Lung (tissue), 12 donors: ENCODE measurements around the gene CASKIN2. TPM values are rescaled to one million over a fixed set of nuclear protein-coding genes. Genes with fewer than 3 reads are reported as not detected.

Experiments
- ATAC-seq: fragments of 200-7000 bp; cut with Tn5 transposase; one replicate; pipeline ENCODE4 v1.9.1; 2020; ENCODE audit warnings: moderate number of reproducible peaks; ENCODE audit not compliant: insufficient read depth, low FRiP score
- DNase-seq, 3 donors: peaks; one replicate each; pipeline ENCODE4 v3.0.0-alpha.2; 2013 to 2017
- H3K27ac ChIP-seq, 2 donors: one replicate each; pipeline ENCODE4 v1.5.1; 2013; ENCODE audit warnings: mild to moderate bottlenecking in 2 of 2, moderate library complexity in 2 of 2, control low read depth in 1 of 2, inconsistent platforms in 1 of 2, low read depth in 1 of 2, low read length in 1 of 2
- H3K27me3 ChIP-seq, 3 donors: one replicate each; pipeline ENCODE4 v1.5.1; 2013; ENCODE audit warnings: low read length in 2 of 3; ENCODE audit not compliant: control insufficient read depth in 3 of 3, insufficient read depth in 3 of 3
- H3K36me3 ChIP-seq, 4 donors: one replicate each; pipeline ENCODE4 v1.5.1; 2013; ENCODE audit warnings: low read length in 4 of 4, mild to moderate bottlenecking in 1 of 4, moderate library complexity in 1 of 4; ENCODE audit not compliant: control insufficient read depth in 4 of 4, insufficient read depth in 4 of 4
- H3K4me1 ChIP-seq, 5 donors: one replicate each; pipeline ENCODE4 v1.5.1; 2013; ENCODE audit warnings: low read length in 5 of 5, mild to moderate bottlenecking in 2 of 5, moderate library complexity in 1 of 5; ENCODE audit not compliant: control insufficient read depth in 5 of 5, insufficient read depth in 5 of 5
- H3K4me3 ChIP-seq: one replicate; pipeline ENCODE4 v1.5.1; 2013; ENCODE audit warnings: mild to moderate bottlenecking, control low read depth, moderate library complexity
- H3K9ac ChIP-seq, 2 donors: one replicate each; pipeline ENCODE4 v1.5.1; 2013; ENCODE audit warnings: low read length in 2 of 2, control low read depth in 1 of 2; ENCODE audit not compliant: insufficient read depth in 1 of 2
- H3K9me3 ChIP-seq, 4 donors: one replicate each; pipeline ENCODE4 v1.5.1; 2013; ENCODE audit warnings: low read length in 3 of 4, mild to moderate bottlenecking in 1 of 4, moderate library complexity in 1 of 4; ENCODE audit not compliant: control insufficient read depth in 4 of 4, insufficient read depth in 3 of 4
- WGBS, 2 donors: extraction: QIAGEN DNeasy Blood & Tissue Kit; methylation state at CpG; one replicate each; pipeline ENCODE4 v1.1.7; 2013; 5-methylcytosine and 5-hydroxymethylcytosine counted together
- polyA plus RNA-seq, 2 donors: library from polyadenylated mRNA; stranded (reverse); fragments of 200-250 nt; gene quantifications; one replicate each; pipeline ENCODE4 v1.2.1, GENCODE V29; 2013
- total RNA-seq, 2 donors: library from RNA; depleted of rRNA in 1 of 2; stranded (reverse); fragments of >200 nt in 1 of 2; gene quantifications; one replicate each; pipeline ENCODE4 v1.2.1, GENCODE V29; 2014 to 2021
- TF ChIP-seq, protein P1 (sequence below): IDR thresholded peaks from 2 replicates; pipeline ENCODE4 v1.5.1; 2012; ENCODE audit warnings: mild to moderate bottlenecking; ENCODE audit errors: control extremely low read depth, extremely low read depth
- donor health status: control.
- donor health status: control.
- donor health status: Bipolar disorder and iron deficiency.
- donor health status: healthy.
- donor health status: DM: yes; HTN: yes; CAD: no.

CASKIN2 gene
- total and polyA plus RNA-seq, 4 donors = 22.3 to 81.5 (median 35.1) TPM

GRCh38 chr17:75517297-75517865, 2.0 kb upstream of the CASKIN2 start:
- no peak for DNase-seq
- peaks cover 0 to 3% (median 0%) of the 10 kb centered on the region in 4 donors for H3K9me3 ChIP-seq
- H3K4me1 ChIP-seq = peaks cover 0 to 31% (median 5%) of the 10 kb centered on the region in 5 donors
- H3K27ac ChIP-seq = no peak overlapping the region
- 34 to 37% methylated on average over 10 of the region's 10 CpGs for WGBS, 2 donors
- no peaks in the 10 kb centered on the region for H3K27me3 ChIP-seq
- TF ChIP-seq, protein P1, sequence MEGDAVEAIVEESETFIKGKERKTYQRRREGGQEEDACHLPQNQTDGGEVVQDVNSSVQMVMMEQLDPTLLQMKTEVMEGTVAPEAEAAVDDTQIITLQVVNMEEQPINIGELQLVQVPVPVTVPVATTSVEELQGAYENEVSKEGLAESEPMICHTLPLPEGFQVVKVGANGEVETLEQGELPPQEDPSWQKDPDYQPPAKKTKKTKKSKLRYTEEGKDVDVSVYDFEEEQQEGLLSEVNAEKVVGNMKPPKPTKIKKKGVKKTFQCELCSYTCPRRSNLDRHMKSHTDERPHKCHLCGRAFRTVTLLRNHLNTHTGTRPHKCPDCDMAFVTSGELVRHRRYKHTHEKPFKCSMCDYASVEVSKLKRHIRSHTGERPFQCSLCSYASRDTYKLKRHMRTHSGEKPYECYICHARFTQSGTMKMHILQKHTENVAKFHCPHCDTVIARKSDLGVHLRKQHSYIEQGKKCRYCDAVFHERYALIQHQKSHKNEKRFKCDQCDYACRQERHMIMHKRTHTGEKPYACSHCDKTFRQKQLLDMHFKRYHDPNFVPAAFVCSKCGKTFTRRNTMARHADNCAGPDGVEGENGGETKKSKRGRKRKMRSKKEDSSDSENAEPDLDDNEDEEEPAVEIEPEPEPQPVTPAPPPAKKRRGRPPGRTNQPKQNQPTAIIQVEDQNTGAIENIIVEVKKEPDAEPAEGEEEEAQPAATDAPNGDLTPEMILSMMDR = no peak
- ATAC-seq = no peak
- peak overlapping the region; percentile 10 for H3K4me3 ChIP-seq
- H3K9ac ChIP-seq = no peak overlapping the region
- peaks cover 0 to 12% (median 8%) of the 10 kb centered on the region in 4 donors for H3K36me3 ChIP-seq

- H3K4me3 ChIP-seq = peak overlapping the region; percentile 85
- no peaks in the 10 kb centered on the region for H3K27me3 ChIP-seq
- H3K9ac ChIP-seq = no peak overlapping the region
- H3K4me1 ChIP-seq = peaks cover 0 to 37% (median 11%) of the 10 kb centered on the region in 5 donors
- peak; percentile 40 to 42 (median 41) for DNase-seq
- peak overlapping the region in 1 of 2 donors; percentile 55 for H3K27ac ChIP-seq
- peaks cover 0 to 3% (median 0%) of the 10 kb centered on the region in 4 donors for H3K9me3 ChIP-seq
- H3K36me3 ChIP-seq = peaks cover 0 to 10% (median 4%) of the 10 kb centered on the region in 4 donors
- TF ChIP-seq, protein P1 = no peak
- ATAC-seq = no peak
- 0% methylated on average over 55 to 65 of the region's 65 CpGs for WGBS, 2 donors
Observed at GRCh38 chr17:75516619-75517296, 1.4 kb upstream of the CASKIN2 start.

DNA sequence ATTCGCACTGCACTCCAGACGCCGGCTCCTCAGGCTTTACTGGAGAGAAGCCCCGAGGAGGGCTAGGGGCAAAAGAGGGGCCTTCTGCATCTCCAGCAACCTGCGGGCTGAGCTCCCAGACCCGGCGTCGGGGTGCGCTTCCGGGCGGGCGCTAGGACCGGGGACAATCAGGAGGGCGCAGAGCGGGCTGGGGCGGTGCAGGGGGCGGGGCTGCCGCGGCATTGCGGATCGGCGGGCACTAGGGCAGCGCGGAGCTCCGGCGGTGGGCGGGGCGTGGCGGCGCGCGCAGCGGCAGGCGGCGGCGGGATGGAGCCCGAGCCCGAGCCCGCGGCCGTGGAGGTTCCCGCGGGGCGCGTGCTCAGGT, 900 bp upstream of the CASKIN2 start, which contains the start of gene TSEN54:
TSS of gene TSEN54 (plus strand) at position 274 of the 364 bp plus-strand sequence. CDS start at position 307, 33 bp downstream.
- Histone ChIP-seq H3K27me3 (no peaks in the 10 kb centered on the region), H3K9ac (no peak within 1 kb of the TSS), H3K27ac (peak within 1 kb of the TSS; percentile 83), H3K36me3 (peaks cover 0 to 10% (median 4%) of the 10 kb centered on the region in 4 donors), H3K9me3 (peaks cover 0 to 2% (median 0%) of the 10 kb centered on the region in 4 donors), H3K4me3 (peak within 1 kb of the TSS; percentile 85), H3K4me1 (peaks cover 0 to 43% (median 12%) of the 10 kb centered on the region in 5 donors)
- 0 to 1% methylated on average over 17 to 45 of the region's 45 CpGs for WGBS, 2 donors
- TF ChIP-seq, protein P1 = no peak
- ATAC-seq (peak; percentile 91), DNase-seq (peak; percentile 93 to 95 (median 95))
